ENCODE results near the gene SLC46A2. TPM values are rescaled to one million over a fixed set of nuclear protein-coding genes. Genes with fewer than 3 reads are reported as not detected.

The SLC46A2 gene
- total and polyA plus RNA-seq, 2 of the 8 experiments (the other 6 are each of a cell fraction or from before 2014, with no cell fraction given), result 0.03 TPM; not detected in 1

DNA sequence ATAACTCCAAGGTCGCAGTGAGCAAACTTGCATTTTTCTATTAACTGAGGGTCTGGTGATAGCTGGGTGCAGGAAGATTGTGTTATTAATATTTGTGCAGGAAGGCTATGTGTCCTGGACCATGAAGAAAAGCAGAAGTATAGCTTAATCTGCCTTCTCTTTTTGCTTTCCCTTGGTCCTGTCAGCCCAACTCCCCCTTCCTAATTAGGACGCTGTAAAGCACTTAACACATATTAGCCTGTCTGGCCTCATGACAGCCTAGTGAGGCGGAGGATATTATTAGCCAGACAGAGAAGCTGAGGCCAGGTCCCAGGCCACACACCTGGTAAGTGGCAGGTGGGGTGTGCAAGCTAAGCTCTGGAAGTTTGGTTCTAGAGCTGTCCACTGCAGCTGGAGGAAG, 29.5 kb downstream of the SLC46A2 start:
- no peak overlapping the region for H4K5ac ChIP-seq (ENCODE audit: insufficient read length, low read depth, low read length)
- H2AK5ac ChIP-seq (ENCODE audit: low read depth, low read length), result no peak overlapping the region
- H3K23ac ChIP-seq (ENCODE audit: insufficient read length), result no peak overlapping the region
- no peaks in the 10 kb centered on the region for H3K4me1 ChIP-seq (replicated peaks in 1 of 4; ENCODE audit: control insufficient read depth in 3 of 4, insufficient read depth in 4 of 4, low read length in 3 of 4)
- no peaks in the 10 kb centered on the region for H3K9me3 ChIP-seq (ENCODE audit: insufficient read depth in 2 of 2, low read depth in 1 of 2, low read length in 1 of 2)
- no peak overlapping the region for H2BK120ac ChIP-seq (replicated peaks; ENCODE audit: low read depth, low read length)
- no peak overlapping the region for H4K91ac ChIP-seq (replicated peaks; ENCODE audit: insufficient read length, low read length)
- no peak overlapping the region for H3K14ac ChIP-seq (ENCODE audit: insufficient read length)
- WGBS, 2 experiments (ENCODE audit: extremely low coverage in 1 of 2, insufficient coverage in 1 of 2, insufficient read length in 1 of 2, insufficient replicate concordance in 2 of 2, low coverage in 1 of 2, low lambda C conversion rate in 2 of 2, missing lambda C conversion rate in 1 of 2), result 88% methylated on average over 3 of the region's 3 CpGs; no CpG with 5 or more reads in 1 of the 2 experiments
- H3K79me2 ChIP-seq (ENCODE audit: control insufficient read depth in 1 of 2, insufficient read depth in 2 of 2, low read length in 2 of 2), result no peaks in the 10 kb centered on the region
- DNase-seq (ENCODE audit: low read depth in 1 of 2, low spot score in 2 of 2) (no peak), FAIRE-seq (no peak)
- H3K18ac ChIP-seq (ENCODE audit: extremely low read depth, low read length), result no peak overlapping the region
- no peak overlapping the region for H3K4ac ChIP-seq (replicated peaks; ENCODE audit: insufficient read length, low read depth, low read length)
- no peaks in the 10 kb centered on the region for H4K20me1 ChIP-seq (replicated peaks in 1 of 2; ENCODE audit: control insufficient read depth in 1 of 2, insufficient read depth in 2 of 2, low read length in 2 of 2)
- no peak overlapping the region for H3K9ac ChIP-seq (replicated peaks in 1 of 4; ENCODE audit: extremely low read depth in 1 of 4, low read depth in 3 of 4, low read length in 3 of 4)
- POLR2A ChIA-PET (ENCODE audit: partially characterized antibody), result interaction anchor here (0.6 kb wide), 1 partner anchor 53 kb away, joined by 3 read pairs; no protein-coding TSS in a partner anchor
- peaks cover 4% of the 10 kb centered on the region; the same call in 1 of the 2 replicates for H3K23me2 ChIP-seq (ENCODE audit: low read depth, low read length)
- no peak overlapping the region for H2BK20ac ChIP-seq (ENCODE audit: low read length)
- H3K79me1 ChIP-seq (ENCODE audit: low read depth, low read length), result peaks cover 2% of the 10 kb centered on the region; the same call in 1 of the 2 replicates
- no peak overlapping the region for H3K4me3 ChIP-seq (ENCODE audit: extremely low read depth in 1 of 4, insufficient read depth in 2 of 4, low read depth in 3 of 4, low read length in 4 of 4)
- no peak overlapping the region for H2BK5ac ChIP-seq (ENCODE audit: low read depth, low read length)
- H3K27ac ChIP-seq (ENCODE audit: low read depth, low read length), result no peak overlapping the region
- no peaks in the 10 kb centered on the region for H3K36me3 ChIP-seq (ENCODE audit: control insufficient read depth in 2 of 4, insufficient read depth in 4 of 4, low read length in 3 of 4)
- no peak overlapping the region; the same call in 1 of the 2 replicates for H4K8ac ChIP-seq (ENCODE audit: extremely low read depth, insufficient read depth, low read length)
- no peak overlapping the region for H3K4me2 ChIP-seq (ENCODE audit: insufficient read depth in 1 of 2, low read depth in 2 of 2, low read length in 2 of 2)
- no peak overlapping the region for H2AFZ ChIP-seq (ENCODE audit: low read length)
- H2BK15ac ChIP-seq (ENCODE audit: low read length), result no peak overlapping the region
- CTCF ChIA-PET (ENCODE audit: partially characterized antibody), result interaction anchor here (0.9 to 6.0 kb wide), 7 partner anchors 12 to 42 kb away, joined by 3 to 51 read pairs (median 4); no protein-coding TSS in a partner anchor
- no peaks in the 10 kb centered on the region for H3K27me3 ChIP-seq (replicated peaks in 1 of 4; ENCODE audit: control insufficient read depth in 3 of 4, extremely low read depth in 1 of 4, insufficient read depth in 3 of 4, low read length in 3 of 4)
- H3K56ac ChIP-seq (replicated peaks; ENCODE audit: insufficient read length, low read depth, low read length), result no peak overlapping the region
- H2BK12ac ChIP-seq (ENCODE audit: low read depth, low read length), result no peak overlapping the region
- TF ChIP-seq SUZ12 (IDR thresholded peaks at IDR 0.05; ENCODE audit: low read length) (no peak), TAF1 (IDR thresholded peaks at IDR 0.05; ENCODE audit: low read depth, low read length) (no peak), ATF2 (IDR thresholded peaks at IDR 0.05; ENCODE audit: low read length) (no peak), SP4 (IDR thresholded peaks at IDR 0.05; ENCODE audit: low read length) (no peak), TCF12 (IDR thresholded peaks at IDR 0.05; ENCODE audit: low read depth, low read length) (no peak), ASH2L (IDR thresholded peaks at IDR 0.05; ENCODE audit: low read length) (no peak), FOSL1 (IDR thresholded peaks at IDR 0.05; ENCODE audit: insufficient read depth, low read depth, low read length) (no peak), KDM1A (IDR thresholded peaks at IDR 0.05; ENCODE audit: borderline replicate concordance, low read length) (no peak), KDM4A (IDR thresholded peaks at IDR 0.05; ENCODE audit: low read depth, low read length, severe bottlenecking) (no peak), USF2 (IDR thresholded peaks at IDR 0.05; ENCODE audit: low read length) (no peak), POLR2AphosphoS5 (IDR thresholded peaks at IDR 0.05; ENCODE audit: low read depth, low read length) (no peak), RXRA (IDR thresholded peaks at IDR 0.05; ENCODE audit: insufficient read depth, low read depth, low read length) (no peak)
